ENCODE measurements around the gene PTPRO.

PTPRO gene

DNA sequence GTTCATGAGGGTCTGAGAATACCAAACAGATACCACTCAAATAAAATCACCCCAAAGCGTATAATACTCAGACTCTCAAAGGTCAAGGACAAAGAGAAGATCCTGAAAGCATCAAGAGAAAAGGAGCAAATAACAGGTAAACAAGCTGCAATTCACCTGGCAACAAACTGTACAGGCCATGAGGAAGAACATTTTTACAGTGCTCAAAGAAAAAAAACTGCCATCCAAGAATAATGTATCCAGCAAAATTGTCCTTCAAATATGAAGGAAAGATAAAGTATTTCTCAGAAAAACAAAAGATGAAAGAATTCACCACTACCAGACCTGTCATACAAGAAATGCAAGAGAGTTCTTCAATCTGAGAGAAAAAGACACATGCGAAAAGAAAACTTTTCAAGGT is 206.4 kb downstream of the PTPRO start:
- DNase-seq, result no peak

DNA sequence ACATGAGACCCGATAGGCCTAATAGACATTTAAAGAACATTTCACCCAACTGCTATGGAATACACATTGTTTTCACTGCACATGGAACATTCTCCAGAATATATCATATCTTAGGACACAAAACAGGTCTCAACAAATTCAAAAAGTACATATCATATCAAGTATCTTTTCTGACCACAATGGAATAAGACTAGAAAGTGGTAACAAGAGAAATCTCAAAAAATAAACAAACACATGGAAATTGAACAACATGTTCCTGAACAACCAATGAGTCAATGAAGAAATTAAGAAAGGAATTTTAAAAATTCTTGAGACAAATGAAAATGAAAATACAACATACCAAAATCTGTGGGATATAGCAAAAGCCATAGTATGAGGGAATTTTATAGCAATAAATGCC is 208.1 kb downstream of the PTPRO start:
- no peak for DNase-seq

DNA sequence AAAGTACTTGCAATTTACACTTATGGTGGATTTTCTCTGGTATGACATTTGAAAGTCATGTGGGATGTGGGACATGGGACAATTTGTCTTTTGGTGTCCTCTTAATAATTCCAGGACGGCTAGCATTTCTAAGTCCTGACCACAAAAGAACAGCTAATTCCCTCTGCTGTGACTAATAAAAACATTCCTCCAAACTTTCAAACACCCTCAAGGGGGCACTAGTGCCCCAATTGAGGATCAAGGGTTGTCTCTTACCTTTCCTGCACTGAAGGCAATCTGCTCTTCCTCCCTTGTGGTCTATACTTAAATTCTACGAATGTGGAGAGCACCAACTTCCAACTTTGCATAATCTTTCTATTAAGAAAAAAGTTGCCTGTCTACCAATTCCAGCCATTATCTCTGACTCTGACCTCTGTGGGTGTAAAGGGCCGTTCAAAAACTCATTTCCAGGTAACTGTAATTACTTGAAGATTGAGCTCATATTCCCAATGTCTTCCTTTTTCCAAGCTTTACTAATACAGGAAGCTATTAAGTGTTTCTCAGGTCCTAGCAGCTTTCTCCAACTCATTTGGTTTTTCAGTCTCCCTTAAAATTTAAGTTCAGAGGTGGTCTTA is 210.2 kb downstream of the PTPRO start:
- peak; percentile 56 for DNase-seq

DNA sequence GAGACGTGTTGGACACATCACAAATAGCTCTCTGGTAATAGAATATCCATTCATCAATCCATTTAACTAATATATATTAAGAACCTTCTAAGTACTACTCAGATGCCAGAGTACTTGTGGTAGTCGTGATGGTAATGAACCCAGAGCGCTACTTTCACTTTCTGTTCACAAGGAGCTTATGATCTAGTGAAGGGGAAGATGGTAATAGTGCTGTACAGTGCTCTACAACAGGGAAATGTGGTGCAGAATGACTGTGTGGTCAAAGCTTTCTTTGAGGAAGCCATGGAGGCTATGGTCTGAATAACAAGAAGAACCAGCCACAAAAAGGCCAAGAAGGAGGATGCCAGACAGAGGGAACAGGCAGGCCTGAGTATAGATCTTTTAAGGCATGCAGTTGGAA is 212.0 kb downstream of the PTPRO start:
- peak; percentile 22 for DNase-seq

DNA sequence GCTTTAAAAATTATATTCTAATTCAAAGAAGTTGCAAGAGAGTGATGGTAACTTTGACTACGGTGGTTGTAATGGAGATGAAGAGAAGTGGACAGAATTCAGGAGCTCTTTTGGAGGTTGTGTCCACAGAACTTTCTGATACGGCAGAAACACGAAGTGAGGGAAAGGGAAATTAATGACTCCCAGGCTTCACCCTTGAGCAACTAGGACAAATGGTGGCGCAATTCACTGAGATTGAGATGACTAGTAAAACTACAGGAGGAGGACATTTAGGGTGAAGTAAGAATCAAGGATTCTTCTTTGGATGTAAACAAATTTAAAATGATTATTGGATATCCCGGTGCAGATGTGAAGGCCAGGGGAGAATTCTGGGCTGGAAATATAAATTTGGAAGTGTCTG is 212.6 kb downstream of the PTPRO start:
- no peak for DNase-seq

DNA sequence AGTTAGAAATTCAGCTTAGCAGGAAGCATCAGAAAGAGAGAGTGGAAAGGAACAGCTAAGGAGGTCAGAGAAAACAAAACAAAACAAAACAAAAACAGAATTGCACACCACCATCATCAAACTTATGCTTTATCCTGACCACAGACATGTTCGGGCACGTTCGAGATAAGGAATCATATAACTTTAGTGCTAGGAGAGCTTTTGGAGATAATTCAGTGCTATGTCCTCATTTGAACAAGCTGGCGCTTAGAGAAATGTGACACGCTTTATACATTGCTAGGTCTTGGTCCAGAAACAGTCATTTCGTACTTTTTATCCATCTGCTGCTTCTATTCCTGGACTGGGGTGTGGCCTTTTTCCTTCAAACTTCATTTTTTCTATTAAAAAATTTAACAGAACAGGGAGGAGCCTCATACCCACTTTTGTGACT is 213.1 kb downstream of the PTPRO start:
- no peak for DNase-seq

DNA sequence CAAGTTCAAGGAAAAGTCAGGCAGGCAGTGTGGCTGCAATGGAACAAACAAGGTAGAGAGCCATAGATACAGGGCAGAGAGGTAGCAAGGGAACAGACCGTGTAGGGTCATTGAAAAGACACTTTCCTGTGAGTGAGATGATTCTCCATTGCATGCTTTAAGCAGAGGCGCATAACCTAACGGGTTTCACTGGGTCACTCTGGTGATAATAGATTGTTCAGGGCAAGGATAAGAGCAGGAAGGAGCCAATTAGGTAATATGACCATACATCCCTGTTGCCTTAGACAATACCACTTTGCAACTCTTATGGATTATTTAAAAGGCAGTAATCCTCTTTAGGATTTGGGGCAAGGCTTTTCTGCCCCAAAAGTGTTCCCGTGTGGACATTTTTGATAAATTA is 214.1 kb downstream of the PTPRO start:
- DNase-seq, result no peak

DNA sequence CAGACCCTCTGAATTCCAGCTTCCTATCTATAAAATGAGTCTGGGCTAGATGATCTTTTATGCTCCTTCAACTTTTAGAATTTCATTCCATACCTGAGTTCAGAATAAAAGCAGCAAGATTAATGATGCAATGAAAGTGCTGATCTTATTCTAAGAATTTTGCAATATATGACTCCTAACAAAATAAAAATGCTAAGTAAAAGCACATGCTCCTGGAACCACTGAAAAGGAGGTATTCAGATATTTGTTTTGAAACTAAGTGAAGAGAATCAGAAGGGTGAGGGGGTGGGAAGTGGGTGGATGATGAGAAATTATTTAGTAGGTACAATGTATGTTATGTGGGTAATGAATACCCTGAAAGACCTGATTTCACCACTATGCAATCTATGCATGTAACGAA is 216.6 kb downstream of the PTPRO start:
- no peak for DNase-seq

DNA sequence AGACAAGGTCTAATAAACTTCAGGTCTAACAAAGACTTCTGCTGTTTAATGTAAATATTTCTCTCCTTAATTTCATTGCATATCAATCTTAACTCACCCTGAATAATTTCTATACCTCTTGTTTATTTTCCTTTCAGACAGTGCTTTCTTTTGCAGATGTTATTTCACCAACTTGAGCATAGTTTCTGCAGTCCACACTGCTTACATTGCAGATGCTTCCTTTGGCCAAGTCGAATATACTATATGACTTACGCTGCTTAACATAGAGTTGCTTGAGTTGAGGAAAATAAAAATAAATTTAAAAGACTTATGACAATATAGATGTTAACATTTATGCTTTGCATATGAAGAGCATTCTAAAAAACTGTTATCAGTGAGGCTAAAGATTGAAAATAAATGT is 217.7 kb downstream of the PTPRO start:
- no peak for DNase-seq

DNA sequence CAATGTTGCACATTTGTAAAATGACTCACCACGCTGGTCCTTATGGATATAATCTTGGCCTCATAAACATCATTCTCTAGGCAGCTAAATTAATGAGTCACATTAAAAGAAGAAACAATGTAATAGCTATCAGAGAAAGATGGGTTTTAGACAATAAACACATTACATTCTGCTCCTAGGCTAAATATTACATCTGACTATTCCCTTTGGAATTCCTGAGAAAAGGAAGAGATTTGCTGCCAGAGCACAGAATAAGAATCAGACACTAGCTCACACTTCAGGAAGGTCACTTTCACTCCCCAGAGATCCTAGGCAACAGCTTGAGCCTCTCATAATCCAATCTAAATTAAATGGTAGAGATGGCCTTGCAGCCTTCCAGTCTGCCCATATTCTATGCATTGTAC is 218.2 kb downstream of the PTPRO start:
- DNase-seq, result no peak

DNA sequence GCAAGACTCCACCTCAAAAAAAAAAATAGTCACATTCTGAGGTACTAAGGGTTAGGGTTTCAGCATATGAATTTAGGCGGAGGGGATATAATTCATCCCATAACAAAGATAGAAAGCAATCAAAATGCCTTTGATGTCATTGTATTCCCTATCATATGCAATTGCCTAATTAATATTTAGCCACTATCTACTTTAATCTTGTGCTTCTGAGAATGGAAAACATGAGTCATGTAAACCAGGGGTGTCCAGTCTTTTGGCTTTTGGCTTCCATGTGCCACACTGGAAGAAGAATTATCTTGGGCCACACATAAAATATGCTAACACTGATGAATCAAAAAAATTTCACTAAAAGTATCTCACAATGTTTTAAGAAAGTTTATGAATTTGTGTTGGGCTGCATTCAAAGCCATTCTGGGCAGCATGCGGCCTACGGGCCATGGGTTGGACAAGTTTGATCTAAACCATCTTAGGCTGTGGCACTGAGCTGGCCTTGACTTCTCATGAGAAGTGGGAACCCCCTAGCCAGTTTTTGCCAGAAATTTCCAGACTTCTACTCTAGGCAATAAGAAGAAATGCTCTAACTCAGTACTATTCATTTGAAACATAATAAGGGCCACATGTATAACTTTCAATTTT is 219.8 kb downstream of the PTPRO start:
- DNase-seq, result no peak

DNA sequence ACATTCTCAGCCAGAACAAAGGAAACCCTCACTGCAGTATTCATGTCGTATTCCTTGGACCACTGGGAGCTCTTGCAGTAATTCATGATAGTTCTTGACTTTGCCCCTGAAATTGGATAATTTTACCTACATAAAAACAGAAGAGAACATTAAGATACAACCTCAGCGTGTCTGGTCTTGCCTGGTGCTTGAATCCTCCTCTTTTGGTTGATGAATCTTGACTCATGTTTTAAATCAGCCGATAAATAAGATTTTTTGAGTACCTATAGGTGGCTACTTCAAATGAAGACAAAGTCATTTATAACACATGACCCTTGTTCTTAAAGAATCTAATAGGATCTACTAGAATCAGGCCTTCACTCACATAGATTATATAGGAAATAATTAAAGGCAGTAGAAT is 221.0 kb downstream of the PTPRO start:
- no peak for DNase-seq

DNA sequence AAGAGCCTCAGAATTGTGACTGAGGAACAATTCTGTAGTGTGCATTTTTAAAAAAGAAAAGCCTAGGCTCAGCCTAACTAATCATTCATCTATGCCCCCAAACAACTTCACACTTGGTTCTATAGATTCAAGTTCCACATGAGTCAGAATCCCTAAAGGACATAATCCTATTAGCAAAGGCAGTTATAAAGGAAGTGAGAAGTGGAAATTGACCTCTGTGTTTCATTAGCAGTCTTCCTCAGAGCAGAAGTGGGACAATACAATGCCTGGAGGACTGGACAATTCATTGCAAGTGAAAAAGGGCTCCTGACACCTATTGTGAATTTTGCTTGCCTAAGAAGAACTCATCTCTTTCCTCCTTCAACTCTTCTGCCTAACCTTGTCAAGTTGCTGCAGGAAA is 222.3 kb downstream of the PTPRO start:
- DNase-seq, result no peak

DNA sequence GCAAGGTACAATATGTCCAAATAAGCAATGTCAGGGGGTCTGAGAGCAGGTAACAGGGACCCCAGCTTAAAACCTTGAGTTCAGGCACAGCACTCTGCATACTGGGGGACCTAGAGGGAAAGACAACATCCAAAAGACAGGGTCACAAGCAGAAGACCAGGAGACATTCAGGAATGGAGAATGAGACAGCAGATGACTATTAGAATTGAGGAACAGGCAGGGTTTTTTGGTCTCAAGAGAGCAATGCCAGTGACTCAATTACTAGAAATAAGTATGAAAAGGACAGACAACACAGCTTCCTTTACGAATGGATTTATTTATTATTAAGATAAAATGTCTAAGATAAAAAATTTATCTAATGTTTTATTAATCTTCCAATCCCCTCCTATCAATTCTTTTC is 223.0 kb downstream of the PTPRO start:
- DNase-seq, result no peak

DNA sequence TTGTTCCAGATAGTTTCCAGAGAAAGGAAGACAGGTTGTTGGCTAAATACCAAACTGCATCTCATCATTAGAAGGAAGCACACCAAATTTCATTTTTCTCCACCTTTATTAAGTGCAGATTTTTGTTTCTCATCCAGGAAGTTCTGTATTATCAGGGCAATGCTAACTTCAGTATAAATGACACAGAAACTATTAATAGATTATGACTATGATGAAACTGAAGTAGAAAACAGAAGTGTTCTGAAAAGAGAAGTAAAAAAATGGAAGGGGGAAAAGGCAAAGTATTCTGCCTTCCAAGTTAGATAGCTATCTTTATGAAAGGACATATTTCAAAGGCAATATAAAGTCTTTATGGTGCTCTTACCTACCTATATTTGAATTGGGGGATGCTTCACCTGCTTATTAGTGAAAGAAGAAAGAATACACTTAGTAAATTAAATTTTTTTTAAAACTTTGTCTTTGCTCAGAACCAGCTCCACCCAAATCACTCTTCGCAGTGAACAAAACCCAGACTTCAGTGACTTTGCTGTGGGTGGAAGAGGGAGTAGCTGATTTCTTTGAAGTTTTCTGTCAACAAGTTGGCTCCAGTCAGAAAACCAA is 223.9 kb downstream of the PTPRO start:
- DNase-seq, result no peak

DNA sequence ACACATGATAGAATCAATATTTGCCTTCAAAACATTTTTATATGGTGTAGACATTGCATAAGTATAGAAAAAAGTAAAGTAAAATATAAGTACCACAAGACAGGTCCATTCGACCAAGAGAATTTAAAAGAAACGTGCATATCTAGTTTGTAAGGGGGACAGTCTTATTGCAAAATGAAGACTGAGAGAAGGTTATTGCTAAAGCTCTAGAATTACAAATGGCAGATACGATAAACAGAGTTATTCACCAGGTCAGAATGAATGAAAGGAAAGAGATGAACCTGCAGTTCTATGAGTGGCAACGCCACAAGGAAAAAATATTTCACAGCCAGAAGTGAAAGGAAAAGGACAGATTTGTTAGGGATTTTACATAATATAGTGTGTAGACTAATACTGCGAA is 224.8 kb downstream of the PTPRO start:
- no peak for DNase-seq

DNA sequence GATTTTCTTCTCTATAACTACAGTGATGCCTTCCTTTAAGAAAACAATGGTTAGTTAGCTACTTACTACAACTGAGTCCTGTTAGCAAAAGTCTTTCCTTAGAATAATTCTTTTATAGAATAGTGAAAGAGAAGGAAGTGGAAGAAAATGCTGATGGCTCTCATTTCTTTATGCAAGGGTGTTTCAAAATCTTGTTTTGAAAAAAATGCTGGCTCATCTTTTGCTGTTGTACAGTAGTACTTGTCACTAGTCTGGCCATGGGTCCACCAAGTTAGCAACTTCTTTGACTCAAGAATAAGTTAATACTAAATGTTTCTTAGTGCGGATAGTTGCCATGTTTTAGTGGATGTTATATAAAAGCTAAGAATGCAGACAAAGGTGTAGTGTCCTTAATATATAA is 225.4 kb downstream of the PTPRO start:
- no peak for DNase-seq

DNA sequence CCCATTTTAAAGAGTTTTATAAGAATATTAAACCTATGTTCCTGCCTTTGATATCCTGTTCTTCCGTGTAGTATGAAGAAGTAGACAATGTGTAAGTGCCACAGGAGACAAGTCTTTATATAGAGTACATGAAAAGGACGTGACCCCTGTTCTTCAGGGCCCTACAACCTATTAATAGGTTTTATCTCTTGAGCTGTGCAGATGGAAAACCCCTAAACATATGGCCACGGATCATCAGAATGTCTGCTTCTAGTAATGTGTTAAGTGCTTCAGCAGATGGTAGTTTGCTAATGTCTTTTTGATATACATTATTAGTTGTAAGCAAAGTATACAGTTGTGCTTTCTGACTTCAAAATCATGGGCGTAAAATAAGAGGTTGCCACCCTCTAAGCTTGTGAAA is 228.5 kb downstream of the PTPRO start:
- DNase-seq, result no peak

DNA sequence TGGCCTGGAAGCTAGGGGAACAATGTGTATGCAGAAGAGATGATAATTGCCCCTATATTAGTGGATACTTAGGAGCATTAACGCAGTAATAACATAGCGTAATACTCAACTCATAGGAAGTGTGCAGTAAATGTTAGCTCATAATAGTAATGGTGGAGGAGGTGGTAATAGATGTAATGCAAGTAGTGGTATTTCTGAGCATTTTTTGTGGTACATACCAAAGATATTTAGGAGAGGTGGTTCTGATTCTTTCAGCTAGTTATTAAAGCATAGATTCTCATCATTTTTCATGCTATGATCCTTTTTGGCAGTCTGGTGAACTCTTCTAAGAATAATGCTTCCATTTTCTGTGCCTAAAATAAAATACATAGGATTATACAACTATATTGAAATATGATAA is 233.1 kb downstream of the PTPRO start:
- DNase-seq, result no peak

DNA sequence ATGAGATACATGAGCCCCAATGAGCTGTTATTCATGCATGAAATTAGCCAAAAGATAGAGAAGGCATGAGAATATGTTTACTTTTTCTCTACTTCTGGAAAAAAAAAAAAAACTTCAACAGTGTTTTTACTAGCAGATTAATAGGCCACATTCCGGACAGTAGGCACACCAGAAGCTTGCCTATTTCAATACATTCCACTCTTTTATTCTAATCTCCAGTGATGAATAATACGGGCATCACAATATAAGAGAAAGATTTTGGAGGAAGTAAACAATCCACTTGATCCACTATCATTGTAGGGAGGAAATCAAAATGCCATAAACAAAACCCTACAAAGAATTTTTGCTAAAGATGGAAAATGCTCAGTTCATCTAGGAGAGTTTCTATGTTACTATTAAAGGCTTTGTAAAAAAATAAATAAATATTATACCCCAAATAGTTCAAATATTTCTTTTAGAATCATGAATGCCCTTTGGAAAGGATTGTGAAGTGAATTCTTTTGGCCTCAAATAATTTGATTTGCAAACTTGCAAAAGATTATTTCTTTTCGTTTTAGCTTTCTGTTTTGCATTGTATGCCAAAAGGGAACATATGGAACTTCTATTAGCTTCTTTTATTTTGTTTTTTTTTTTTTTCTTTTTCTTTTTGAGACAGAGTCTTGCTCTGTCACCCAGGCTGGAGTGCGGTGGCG is 234.2 kb downstream of the PTPRO start:
- DNase-seq, result no peak

DNA sequence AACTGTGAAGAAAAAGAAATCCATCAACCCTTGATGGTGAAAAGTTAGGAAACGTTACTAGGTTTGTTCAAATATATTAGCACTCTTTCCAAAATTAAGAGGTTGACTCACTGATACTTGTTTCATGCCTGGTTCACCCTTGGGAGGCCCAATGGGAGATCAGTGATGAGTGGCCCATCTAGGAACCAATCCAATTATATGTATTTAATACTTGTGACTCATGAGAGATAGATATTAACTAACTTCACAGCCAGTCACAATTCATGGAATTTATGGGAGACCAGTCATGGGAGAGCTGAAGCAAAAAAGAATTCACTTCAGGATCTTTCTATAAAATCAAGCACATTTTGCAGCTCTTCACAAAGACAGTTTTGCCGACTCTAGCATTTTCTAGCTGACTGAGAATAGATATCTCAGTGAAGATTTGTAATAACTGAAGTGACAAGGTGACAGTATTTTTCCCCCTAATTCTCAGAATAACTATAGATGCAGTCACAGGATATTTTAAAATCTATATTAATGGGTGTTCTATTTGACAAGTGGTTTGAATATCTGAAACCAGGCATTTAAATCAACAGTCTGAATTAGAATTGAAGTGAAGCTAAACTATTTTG is 236.7 kb downstream of the PTPRO start:
- DNase-seq, result no peak

DNA sequence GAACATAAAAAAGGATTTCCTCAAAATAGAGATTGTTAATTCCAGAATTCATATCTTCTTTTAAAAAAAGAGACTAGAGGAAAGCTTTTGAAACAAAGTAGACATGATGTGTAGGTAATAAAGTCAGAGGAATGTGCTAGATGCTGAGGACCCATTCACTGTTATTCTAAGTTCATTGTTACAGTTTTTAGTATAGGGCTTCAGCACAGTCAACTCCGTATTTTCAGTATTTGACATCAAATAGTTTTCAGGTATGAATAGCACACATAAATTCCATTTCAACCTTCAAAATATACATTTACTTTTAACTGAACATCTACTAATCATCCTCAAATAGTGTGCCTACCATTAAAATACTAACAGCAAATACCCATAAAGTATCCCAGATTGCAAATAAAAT is 239.1 kb downstream of the PTPRO start:
- DNase-seq, result no peak

DNA sequence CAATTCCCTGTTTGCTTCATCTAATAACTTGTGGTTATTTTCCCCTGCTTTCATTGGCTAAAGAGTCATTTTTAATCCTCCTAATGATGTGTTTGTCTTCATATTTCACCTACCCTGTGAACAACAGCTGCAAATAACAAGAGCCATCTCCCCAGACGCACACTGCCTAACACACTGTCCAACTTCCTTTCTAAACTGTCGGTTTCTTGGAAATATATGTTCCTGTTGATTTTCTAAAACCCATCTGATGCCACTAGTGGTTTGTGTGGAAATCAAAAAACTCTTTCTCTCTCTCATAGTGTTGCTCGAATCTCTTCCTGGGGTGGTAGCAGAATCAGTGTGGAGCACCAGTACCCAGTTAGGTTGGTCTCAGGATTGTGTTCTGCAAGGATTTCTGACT is 240.0 kb downstream of the PTPRO start:
- no peak for DNase-seq

DNA sequence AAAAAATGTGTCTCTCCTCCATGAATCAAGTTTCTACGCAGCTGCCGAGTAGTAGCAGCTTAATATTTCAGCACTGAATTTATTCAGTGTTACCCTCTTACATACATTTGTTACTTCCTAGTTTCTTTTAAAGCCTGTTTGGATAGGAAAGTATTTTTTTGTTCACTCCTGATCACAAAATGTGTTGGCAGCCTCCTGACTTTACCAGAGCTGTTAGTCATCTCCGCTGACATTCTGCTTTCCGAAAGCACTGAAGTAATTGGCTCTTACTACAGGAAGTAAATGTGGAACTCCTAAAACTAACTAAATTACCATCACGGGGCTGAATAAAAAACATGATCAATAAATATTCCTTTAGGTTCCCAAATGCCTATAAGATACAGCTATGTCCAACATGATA is 241.4 kb downstream of the PTPRO start:
- DNase-seq, result peak; percentile 38
